Cardiac muscle cell (in vitro differentiated cells and primary cell): Measurements from ENCODE around the gene SHISA3. TPM values are rescaled to one million over a fixed set of nuclear protein-coding genes. Genes with fewer than 3 reads are reported as not detected.

Experiments used
- DNase-seq, 2 donors: peaks; one replicate each; pipeline versions ENCODE4 v3.0.0 to v3.0.0-alpha.2; 2010 to 2017; ENCODE audit warnings: low read depth in 1 of 2, low spot score in 1 of 2
- H3K27ac ChIP-seq: fragments of 200-600 bp; sonication (generic); 2 replicates; pipeline ENCODE4 v1.5.1; 2016
- H3K27me3 ChIP-seq: fragments of 200-600 bp; sonication (generic); 2 replicates; pipeline ENCODE4 v1.6.0; 2016; ENCODE audit warnings: control low read depth
- H3K36me3 ChIP-seq: fragments of 200-600 bp; sonication (generic); 2 replicates; pipeline ENCODE4 v1.5.1; 2016; ENCODE audit warnings: control low read depth
- H3K4me1 ChIP-seq: fragments of 200-600 bp; sonication (generic); 2 replicates; pipeline ENCODE4 v1.8.1; 2017; ENCODE audit warnings: low read depth, mild to moderate bottlenecking, mixed run types
- H3K4me3 ChIP-seq: fragments of 200-600 bp; sonication (generic); 2 replicates; pipeline ENCODE4 v1.5.1; 2016; ENCODE audit warnings: mild to moderate bottlenecking
- H3K9me3 ChIP-seq: fragments of 200-600 bp; sonication (generic); 2 replicates; pipeline ENCODE4 v1.5.1; 2017; ENCODE audit warnings: low read depth, mild to moderate bottlenecking, control low read depth
- polyA plus RNA-seq: library from polyadenylated mRNA; unstranded; fragments of >200 nt; fragmentation: Nextera tagmentation; extraction: Ambion mirVana; gene quantifications from 2 replicates; pipeline ENCODE4 v1.2.1, GENCODE V29; 2016
- total RNA-seq: library from RNA; depleted of rRNA; stranded (reverse); fragments of >200 nt; gene quantifications from 2 replicates; pipeline ENCODE4 v1.2.3, GENCODE V29; 2016
- TF ChIP-seq, protein P1 (sequence below): IDR thresholded peaks from 2 replicates; pipeline ENCODE4 v1.5.1; 2012; ENCODE audit warnings: low read depth, mild to moderate bottlenecking, low read length

SHISA3 gene
- total and polyA plus RNA-seq, 2 experiments from 2014 or later = 12.7 to 13.3 TPM

DNA sequence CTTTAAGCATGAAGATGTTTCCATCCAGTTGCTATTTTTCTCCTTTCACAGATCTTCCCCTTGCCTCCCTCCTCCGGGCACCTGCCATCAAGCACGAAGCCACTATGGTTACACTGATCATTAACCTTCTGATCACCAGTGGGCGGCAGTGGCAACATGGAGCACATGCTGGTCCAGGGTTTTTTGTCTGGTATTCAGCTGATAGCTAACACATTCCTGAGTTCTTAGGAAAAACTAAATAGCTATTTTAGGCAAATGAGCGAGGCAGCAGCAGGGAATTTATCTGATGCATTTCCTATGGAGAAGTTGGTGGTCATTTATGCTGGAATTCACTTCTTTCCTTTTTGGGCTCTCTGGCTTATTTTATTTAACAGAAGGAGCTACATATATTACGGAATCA lies 22.9 kb downstream of the SHISA3 start:
- TF ChIP-seq, protein P1, sequence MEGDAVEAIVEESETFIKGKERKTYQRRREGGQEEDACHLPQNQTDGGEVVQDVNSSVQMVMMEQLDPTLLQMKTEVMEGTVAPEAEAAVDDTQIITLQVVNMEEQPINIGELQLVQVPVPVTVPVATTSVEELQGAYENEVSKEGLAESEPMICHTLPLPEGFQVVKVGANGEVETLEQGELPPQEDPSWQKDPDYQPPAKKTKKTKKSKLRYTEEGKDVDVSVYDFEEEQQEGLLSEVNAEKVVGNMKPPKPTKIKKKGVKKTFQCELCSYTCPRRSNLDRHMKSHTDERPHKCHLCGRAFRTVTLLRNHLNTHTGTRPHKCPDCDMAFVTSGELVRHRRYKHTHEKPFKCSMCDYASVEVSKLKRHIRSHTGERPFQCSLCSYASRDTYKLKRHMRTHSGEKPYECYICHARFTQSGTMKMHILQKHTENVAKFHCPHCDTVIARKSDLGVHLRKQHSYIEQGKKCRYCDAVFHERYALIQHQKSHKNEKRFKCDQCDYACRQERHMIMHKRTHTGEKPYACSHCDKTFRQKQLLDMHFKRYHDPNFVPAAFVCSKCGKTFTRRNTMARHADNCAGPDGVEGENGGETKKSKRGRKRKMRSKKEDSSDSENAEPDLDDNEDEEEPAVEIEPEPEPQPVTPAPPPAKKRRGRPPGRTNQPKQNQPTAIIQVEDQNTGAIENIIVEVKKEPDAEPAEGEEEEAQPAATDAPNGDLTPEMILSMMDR = no peak
- Histone ChIP-seq H3K27ac (no peak overlapping the region), H3K4me1 (no peaks in the 10 kb centered on the region), H3K4me3 (no peak overlapping the region), H3K36me3 (no peaks in the 10 kb centered on the region), H3K27me3 (peaks cover 3% of the 10 kb centered on the region), H3K9me3 (no peaks in the 10 kb centered on the region)
- peak in 1 of 2 donors; percentile 54 for DNase-seq

GRCh38 chr4:42425146-42426065 lies 28.1 kb downstream of the SHISA3 start:
- TF ChIP-seq, protein P1 = no peak
- Histone ChIP-seq H3K9me3 (no peaks in the 10 kb centered on the region), H3K4me1 (no peaks in the 10 kb centered on the region), H3K36me3 (no peaks in the 10 kb centered on the region), H3K4me3 (no peak overlapping the region), H3K27ac (no peak overlapping the region), H3K27me3 (peaks cover 13% of the 10 kb centered on the region)
- DNase-seq = no peak

GRCh38 chr4:42428036-42428435 lies 30.7 kb downstream of the SHISA3 start:
- Histone ChIP-seq H3K4me1 (no peaks in the 10 kb centered on the region), H3K27me3 (peaks cover 13% of the 10 kb centered on the region), H3K27ac (no peak overlapping the region), H3K36me3 (no peaks in the 10 kb centered on the region), H3K4me3 (no peak overlapping the region), H3K9me3 (no peaks in the 10 kb centered on the region)
- no peak for DNase-seq
- TF ChIP-seq, protein P1 = no peak

DNA sequence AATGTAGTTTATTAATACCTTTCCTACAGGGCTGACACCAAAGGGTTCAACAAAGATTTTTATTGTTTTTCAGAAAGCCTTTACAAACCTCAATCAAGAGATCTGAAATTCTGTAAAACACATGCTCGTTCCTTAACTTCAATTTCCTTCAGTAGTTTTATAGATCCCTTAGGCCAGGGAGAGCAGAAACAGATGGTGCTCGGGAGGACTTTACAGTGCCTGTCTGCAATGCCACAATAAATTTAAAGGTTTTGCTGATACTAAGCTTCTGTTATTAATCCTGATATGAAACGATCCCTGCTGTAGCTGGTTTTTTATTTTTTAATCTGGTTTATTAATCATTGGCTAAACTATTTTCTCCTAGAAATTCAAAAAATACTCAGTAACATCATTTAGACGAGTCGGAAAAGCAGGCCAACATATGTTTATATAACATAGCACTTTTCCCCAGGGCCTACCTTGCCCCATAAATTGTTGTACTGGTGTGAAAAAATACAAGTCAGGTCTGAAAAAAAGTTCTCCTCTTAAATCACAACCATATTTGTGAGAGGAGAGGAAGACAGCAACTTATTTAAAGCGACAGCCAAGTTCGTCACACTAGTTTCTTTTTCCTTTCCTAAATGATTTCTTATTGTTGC lies 39.8 kb downstream of the SHISA3 start:
- H3K9me3 ChIP-seq = no peaks in the 10 kb centered on the region
- H3K27me3 ChIP-seq = no peaks in the 10 kb centered on the region
- no peak overlapping the region for H3K4me3 ChIP-seq
- no peak for DNase-seq
- H3K36me3 ChIP-seq = no peaks in the 10 kb centered on the region
- TF ChIP-seq, protein P1 = no peak
- no peak overlapping the region for H3K27ac ChIP-seq
- H3K4me1 ChIP-seq = no peaks in the 10 kb centered on the region

GRCh38 chr4:42440083-42440482 lies 42.8 kb downstream of the SHISA3 start:
- Histone ChIP-seq H3K27ac (no peak overlapping the region), H3K4me3 (no peak overlapping the region), H3K36me3 (no peaks in the 10 kb centered on the region), H3K4me1 (no peaks in the 10 kb centered on the region), H3K9me3 (no peaks in the 10 kb centered on the region), H3K27me3 (no peaks in the 10 kb centered on the region)
- DNase-seq = no peak
- TF ChIP-seq, protein P1 = no peak
